Suprapubic skin (tissue), 4 donors: Measurements from ENCODE around the gene DYRK2.

Source experiments
- CTCF ChIP-seq, 2 donors: fragments of 200-600 bp in 1 of 2; fragments of 450-650 bp in 1 of 2; sonication (generic) in 1 of 2; IDR thresholded peaks; one replicate each; pipeline ENCODE4 v1.5.1; 2016 to 2019; ENCODE audit warnings: antibody characterized with exemption in 2 of 2, mild to moderate bottlenecking in 1 of 2, moderate library complexity in 1 of 2
- EP300 ChIP-seq: sonication (generic); formaldehyde crosslinking; IDR thresholded peaks from one replicate; pipeline ENCODE4 v1.6.1; 2017; ENCODE audit warnings: antibody characterized with exemption
- POLR2A ChIP-seq, 2 donors: fragments of 450-650 bp; IDR thresholded peaks; one replicate each; pipeline ENCODE4 v1.6.1; 2017; ENCODE audit warnings: antibody characterized with exemption in 2 of 2, mild to moderate bottlenecking in 2 of 2, moderate library complexity in 2 of 2
- POLR2AphosphoS5 ChIP-seq, 3 donors: sonication (generic); formaldehyde crosslinking; IDR thresholded peaks; one replicate each; pipeline ENCODE4 v1.6.1; 2017; ENCODE audit warnings: antibody characterized with exemption in 3 of 3

GRCh38 chr12:67662910-67663538, 14.5 kb downstream of the DYRK2 start:
- no peak for TF ChIP-seq POLR2A (IDR thresholded peaks at IDR 0.05)
- TF ChIP-seq POLR2AphosphoS5 (IDR thresholded peaks at IDR 0.05) = no peak
- no peak for TF ChIP-seq CTCF (IDR thresholded peaks at IDR 0.05)
- TF ChIP-seq EP300 = no peak
